AG04449 (cell line): ENCODE data around the gene ERBB2.

Experiments
- CTCF ChIA-PET: fragments of 350-600 bp; formaldehyde crosslinking; extraction: SDS; loops from one replicate; lab custom pipeline; 2021; ENCODE audit warnings: antibody characterized with exemption; lab: Yijun Ruan, JAX
- POLR2A ChIA-PET: fragments of 400-600, 350-600 bp; formaldehyde crosslinking; extraction: SDS; loops from one replicate; lab custom pipeline; 2020; ENCODE audit warnings: antibody characterized with exemption, inconsistent platforms; lab: Yijun Ruan, JAX
- DNase-seq: peaks from one replicate; pipeline ENCODE4 v3.0.0-alpha.2; 2010; ENCODE audit warnings: low read depth, low spot score
- H3K4me3 ChIP-seq: 2 replicates; pipeline ENCODE4 v1.5.1; 2011; ENCODE audit warnings: low read depth, mild to moderate bottlenecking, control low read depth, low read length
- CTCF ChIP-seq: IDR thresholded peaks from one replicate; pipeline ENCODE4 v1.5.1; 2011; ENCODE audit warnings: mild to moderate bottlenecking, moderate library complexity, low read length, control low read depth, inconsistent platforms; ENCODE audit not compliant: insufficient read depth; ENCODE audit errors: missing control alignments

The ERBB2 gene

DNA sequence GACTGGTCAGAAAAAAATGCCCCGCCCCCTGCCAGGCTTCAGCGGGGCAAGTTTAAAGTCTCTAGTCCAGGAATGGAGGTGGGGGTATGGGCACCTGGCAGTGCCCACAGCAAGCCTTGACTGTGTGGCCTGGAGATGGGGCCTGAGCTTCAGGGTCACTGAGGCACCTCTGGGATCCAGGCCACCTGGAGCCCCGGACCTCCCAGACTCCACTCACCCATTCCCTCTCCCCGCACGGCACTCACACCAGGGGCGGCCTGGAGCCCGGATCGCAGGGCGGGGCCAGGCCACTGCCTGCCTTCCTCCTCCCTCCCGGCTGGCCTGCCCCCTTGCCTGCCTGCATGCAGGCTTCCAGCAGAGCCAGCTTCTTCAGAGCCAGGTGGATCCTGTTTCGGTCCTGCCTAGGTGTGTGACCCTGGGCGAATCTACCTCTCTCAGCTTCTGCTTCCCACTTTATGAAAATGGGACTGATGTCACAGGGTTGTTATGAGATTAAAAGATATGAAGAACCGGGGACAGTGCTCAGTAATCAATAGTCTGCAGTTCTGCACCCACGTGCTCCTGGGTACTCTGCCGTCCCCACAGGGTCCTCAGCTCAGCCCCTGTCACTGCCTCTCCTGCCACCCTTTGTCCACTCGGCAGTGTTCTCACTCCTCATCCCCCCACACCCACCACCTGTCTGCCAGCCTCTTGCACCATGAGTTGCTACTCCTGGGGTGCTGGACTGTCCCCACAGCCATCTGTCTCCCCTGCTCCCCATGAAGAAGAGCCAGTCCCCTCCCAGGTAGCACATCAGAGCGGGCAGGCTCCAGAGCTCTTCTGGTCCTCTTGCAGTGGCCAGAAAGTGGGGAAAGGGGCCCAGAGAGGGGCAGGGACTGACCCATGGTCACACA is 35.9 kb upstream of the ERBB2 start:
- DNase-seq = no peak
- no peak overlapping the region for H3K4me3 ChIP-seq
- no peak for TF ChIP-seq CTCF
- ChIA-PET CTCF (interaction anchor here (0.8 to 3.2 kb wide), 3 partner anchors 10 to 41 kb away, joined by 4 to 16 read pairs (median 16); no protein-coding TSS in a partner anchor), POLR2A (no interaction called here)

GRCh38 chr17:39664581-39665561 is 35.0 kb upstream of the ERBB2 start, which contains the start of gene TCAP:
Gene TCAP, plus strand, starts transcription at chr17:39665349. Its CDS starts 11 bp downstream, at chr17:39665360.
- H3K4me3 ChIP-seq = no peak within 1 kb of the TSS
- TF ChIP-seq CTCF = no peak
- POLR2A ChIA-PET = interaction anchor here (1.2 kb wide), 1 partner anchor 35 kb away, joined by 3 read pairs; the partner anchor contains the start of gene ERBB2
- DNase-seq = no peak
- CTCF ChIA-PET = interaction anchor here (2.7 to 9.2 kb wide), 4 partner anchors 10 to 42 kb away, joined by 16 to 237 read pairs (median 66); partner anchors contain the start of gene PPP1R1B

- TF ChIP-seq CTCF = peak; percentile 21
- CTCF ChIA-PET = interaction anchor here (1.5 to 9.2 kb wide), 4 partner anchors 11 to 43 kb away, joined by 6 to 237 read pairs (median 66); partner anchors contain the start of gene PPP1R1B
- POLR2A ChIA-PET = interaction anchor here (1.2 kb wide), 1 partner anchor 34 kb away, joined by 3 read pairs; the partner anchor contains the start of gene ERBB2
- DNase-seq = no peak
- H3K4me3 ChIP-seq = no peak overlapping the region
Measured at GRCh38 chr17:39665642-39666224, 34.1 kb upstream of the ERBB2 start.

DNA sequence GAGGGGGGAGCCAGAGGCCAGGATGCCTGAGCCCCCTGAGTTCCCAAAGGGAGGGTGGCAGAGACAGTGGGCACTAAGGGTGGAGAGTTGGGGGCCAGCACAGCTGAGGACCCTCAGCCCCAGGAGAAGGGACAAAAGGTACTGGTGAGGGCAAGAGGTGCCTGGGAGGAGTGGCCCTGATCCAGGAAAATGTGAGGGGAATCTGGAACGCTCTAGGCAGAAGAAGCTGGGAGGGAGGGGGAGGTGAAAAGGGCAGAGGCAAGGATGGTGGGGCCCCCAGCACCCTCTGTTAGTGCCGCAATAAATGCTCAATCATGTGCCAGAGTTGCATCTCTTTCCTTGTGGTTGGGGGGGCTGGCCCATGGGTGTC is 33.6 kb upstream of the ERBB2 start:
- ChIA-PET POLR2A (no interaction called here), CTCF (interaction anchor here (1.2 to 9.2 kb wide), 7 partner anchors 11 to 118 kb away, joined by 3 to 237 read pairs (median 6); partner anchors contain the start of gene PPP1R1B)
- no peak for DNase-seq
- H3K4me3 ChIP-seq = no peak overlapping the region
- TF ChIP-seq CTCF = no peak

DNA sequence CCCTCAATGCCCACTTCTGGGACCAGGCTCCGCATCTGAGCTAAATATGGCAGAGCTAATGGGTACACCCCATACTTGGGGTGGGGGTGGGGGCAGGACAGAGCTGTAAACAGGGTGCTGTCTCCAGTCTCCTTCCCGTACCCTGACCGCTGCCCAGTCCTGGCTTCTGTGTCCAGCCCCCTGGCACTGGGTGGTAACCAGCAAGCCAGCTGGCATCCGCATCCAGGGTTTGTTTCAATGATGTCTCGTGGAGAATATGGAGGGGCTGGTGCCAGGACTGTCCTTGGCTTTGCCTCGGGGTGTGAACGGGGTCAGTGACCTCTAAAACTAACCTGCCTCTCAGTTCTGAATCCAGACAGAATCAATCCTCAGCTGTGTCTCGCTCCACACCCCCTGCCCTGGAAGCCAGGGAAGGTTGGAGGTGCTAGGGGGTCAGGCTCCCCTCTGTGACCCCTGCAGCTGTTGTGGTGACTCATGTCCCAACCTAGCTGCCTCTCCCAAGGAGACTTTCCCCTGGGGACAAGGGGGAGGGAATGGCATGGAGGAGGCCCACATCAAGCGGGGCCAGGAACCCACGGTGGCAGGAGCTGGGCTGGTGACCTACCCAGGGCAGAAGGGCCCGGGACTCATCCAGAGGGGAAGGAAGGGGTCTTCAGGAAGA is 33.1 kb upstream of the ERBB2 start:
- no peak overlapping the region for H3K4me3 ChIP-seq
- TF ChIP-seq CTCF = no peak
- ChIA-PET CTCF (interaction anchor here (0.7 to 9.2 kb wide), 8 partner anchors 10 to 118 kb away, joined by 3 to 237 read pairs (median 6); partner anchors contain the start of genes PGAP3 and PPP1R1B), POLR2A (no interaction called here)
- DNase-seq = no peak
